ENCODE measurements around the gene S100Z. TPM values are rescaled to one million over a fixed set of nuclear protein-coding genes. Genes with fewer than 3 reads are reported as not detected.

The S100Z gene
- total RNA-seq, 1 experiment from 2014 or later, result 0.23 TPM

- no peak for DNase-seq (ENCODE audit: low spot score)
Observed at GRCh38 chr5:76953551-76954382, 104.0 kb downstream of the S100Z start.

DNA sequence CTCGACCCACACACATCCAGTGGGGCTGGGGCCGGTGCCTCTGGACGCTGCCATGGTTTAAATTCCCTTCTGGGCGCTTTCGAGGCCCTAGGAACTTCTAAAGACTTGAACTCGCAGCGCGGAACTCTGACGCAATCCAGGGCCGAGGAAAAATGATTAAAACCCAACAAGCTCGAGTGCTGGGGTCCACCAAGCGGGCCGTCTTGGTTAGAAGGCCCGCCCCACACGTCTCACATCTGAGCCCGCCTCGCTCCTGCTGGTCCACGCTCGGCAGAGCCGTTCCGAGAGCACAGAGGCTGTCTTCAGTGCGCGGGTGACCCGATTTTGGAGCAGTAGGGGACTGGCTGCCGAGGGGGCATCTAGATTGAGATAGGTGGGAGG lies 104.6 kb downstream of the S100Z start:
- DNase-seq (ENCODE audit: low spot score), result no peak

GRCh38 chr5:76956033-76956432 lies 106.2 kb downstream of the S100Z start:
- no peak for DNase-seq (ENCODE audit: low spot score)

DNA sequence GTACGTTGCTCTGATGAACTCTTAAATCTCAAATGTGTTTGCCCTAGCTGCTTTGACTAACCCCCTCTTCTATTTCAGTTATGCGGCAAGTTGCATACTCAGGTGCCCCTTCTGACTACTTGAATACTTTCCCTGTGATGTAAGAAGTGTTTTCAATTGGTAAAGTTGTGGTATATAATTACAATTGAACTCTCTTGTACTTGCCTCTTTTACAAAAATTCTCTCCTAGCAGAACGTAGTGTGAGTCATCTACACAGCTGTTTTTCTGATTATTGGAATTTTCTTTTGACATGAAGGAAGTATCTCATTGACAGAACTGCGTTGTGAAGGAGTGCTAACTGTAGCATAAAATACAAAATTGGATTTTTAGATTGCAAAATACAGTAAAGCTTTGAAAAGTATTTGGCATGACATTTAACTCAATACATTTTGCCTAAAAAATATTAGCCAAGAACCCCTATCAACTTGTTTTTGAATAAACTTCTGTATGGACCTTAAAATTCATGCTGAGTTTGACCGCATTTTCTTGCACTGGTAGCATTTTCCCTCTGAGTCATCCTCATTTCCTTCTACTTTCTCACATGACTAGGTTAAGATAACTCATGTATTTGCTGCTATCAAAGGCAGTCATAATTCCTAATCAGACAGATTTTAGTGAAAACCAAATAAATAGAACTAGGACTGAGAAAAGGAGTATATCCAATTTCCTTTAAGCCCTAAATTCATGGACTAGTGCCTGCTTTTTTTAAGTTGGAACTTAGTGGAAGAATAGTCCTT lies 109.4 kb downstream of the S100Z start:
- DNase-seq (ENCODE audit: low spot score), result peak; percentile 69

DNA sequence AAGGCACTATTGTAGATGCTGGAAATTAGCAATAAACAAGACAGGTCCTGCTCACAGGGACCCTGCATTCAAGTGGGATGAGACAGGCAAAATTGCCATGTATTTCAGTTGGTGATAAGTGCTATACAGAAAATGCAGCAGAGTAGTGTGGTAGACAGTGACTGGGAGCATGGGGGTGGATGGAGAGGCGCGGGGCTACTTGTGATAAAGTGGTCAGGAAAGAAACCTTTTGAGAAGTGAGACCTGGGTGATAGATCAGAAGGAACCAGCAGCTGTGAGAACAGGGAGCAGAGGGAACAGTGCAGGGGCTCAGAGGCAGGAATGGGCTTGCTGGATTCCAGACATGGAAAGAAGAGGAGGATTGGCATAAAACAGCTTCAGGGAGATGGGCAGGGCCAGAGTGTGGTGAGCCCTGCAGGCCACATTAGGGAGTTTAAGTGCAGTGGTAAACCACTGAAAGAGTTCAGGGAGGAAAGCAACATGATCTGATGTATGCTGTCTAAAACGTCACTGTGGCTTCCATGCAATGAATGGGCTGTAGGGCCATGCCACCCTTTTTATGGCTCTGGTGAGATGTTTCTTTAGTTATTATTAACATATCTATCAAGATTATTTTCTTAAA lies 110.3 kb downstream of the S100Z start:
- peak; percentile 94 for DNase-seq (ENCODE audit: low spot score)

- no peak for DNase-seq (ENCODE audit: low spot score)
Observed at GRCh38 chr5:76964060-76964459, 114.2 kb downstream of the S100Z start.

Other genes with a start within 250 kb of the S100Z start
- 88.7 and 93.9 TPM in 2 replicates for gene F2RL2, start 226.6 kb upstream of the S100Z start, total RNA-seq (2014; rRNA removed; shearing (Covaris generic))
- gene F2R, start 133.9 kb upstream of the S100Z start, total RNA-seq (2014; rRNA removed; shearing (Covaris generic)), result 34.1 and 44.8 TPM in 2 replicates
- gene F2RL1, start 31.0 kb upstream of the S100Z start, total RNA-seq (2014; rRNA removed; shearing (Covaris generic)), result 48.8 and 59.5 TPM in 2 replicates
- not detected in 2 replicates for gene CRHBP, start 103.0 kb downstream of the S100Z start, total RNA-seq (2014; rRNA removed; shearing (Covaris generic))
- gene AGGF1, start 180.4 kb downstream of the S100Z start, total RNA-seq (2014; rRNA removed; shearing (Covaris generic)), result 16.7 and 22.4 TPM in 2 replicates
- gene ZBED3, start 237.3 kb downstream of the S100Z start, total RNA-seq (2014; rRNA removed; shearing (Covaris generic)), result 0.90 and 1.3 TPM in 2 replicates